ENCODE results near the gene GABBR2.
"Not testable (repeated sequence)": the region's sequence is repeated elsewhere in the genome, so short reads cannot be mapped to it uniquely, and the experiment has no call there.

The GABBR2 gene

GRCh38 chr9:98298476-98298875 lies 410.3 kb downstream of the GABBR2 start:
- in situ Hi-C loops (cut with HindIII; ENCODE audit: low pct_ligation_motif_present, low pct_unique_long_range_greater_than_20kb, low sequenced_read_pairs), result no loop called here
- no peak for DNase-seq

- in situ Hi-C loops (cut with HindIII; ENCODE audit: low pct_ligation_motif_present, low pct_unique_long_range_greater_than_20kb, low sequenced_read_pairs), result no loop called here
- no peak for DNase-seq
Measured at GRCh38 chr9:98295824-98296223, 412.9 kb downstream of the GABBR2 start.

GRCh38 chr9:98291820-98292219 lies 416.9 kb downstream of the GABBR2 start:
- no peak for DNase-seq
- in situ Hi-C loops (cut with HindIII; ENCODE audit: low pct_ligation_motif_present, low pct_unique_long_range_greater_than_20kb, low sequenced_read_pairs), result no loop called here

- in situ Hi-C loops (cut with HindIII; ENCODE audit: low pct_ligation_motif_present, low pct_unique_long_range_greater_than_20kb, low sequenced_read_pairs), result no loop called here
- no peak for DNase-seq
Measured at GRCh38 chr9:98290411-98290810, 418.3 kb downstream of the GABBR2 start.

- no peak for DNase-seq
- in situ Hi-C loops (cut with HindIII; ENCODE audit: low pct_ligation_motif_present, low pct_unique_long_range_greater_than_20kb, low sequenced_read_pairs), result no loop called here
Measured at GRCh38 chr9:98289614-98290201, 419.0 kb downstream of the GABBR2 start.

GRCh38 chr9:98288881-98289280 lies 419.9 kb downstream of the GABBR2 start:
- no peak for DNase-seq
- in situ Hi-C loops (cut with HindIII; ENCODE audit: low pct_ligation_motif_present, low pct_unique_long_range_greater_than_20kb, low sequenced_read_pairs), result no loop called here

GRCh38 chr9:98287384-98287783 lies 421.4 kb downstream of the GABBR2 start:
- in situ Hi-C loops (cut with HindIII; ENCODE audit: low pct_ligation_motif_present, low pct_unique_long_range_greater_than_20kb, low sequenced_read_pairs), result no loop called here
- DNase-seq, result no peak

- no peak for DNase-seq
- in situ Hi-C loops (cut with HindIII; ENCODE audit: low pct_ligation_motif_present, low pct_unique_long_range_greater_than_20kb, low sequenced_read_pairs), result no loop called here
Measured at GRCh38 chr9:98285446-98285845, 423.3 kb downstream of the GABBR2 start.

- in situ Hi-C loops (cut with HindIII; ENCODE audit: low pct_ligation_motif_present, low pct_unique_long_range_greater_than_20kb, low sequenced_read_pairs), result no loop called here
- no peak for DNase-seq
Measured at GRCh38 chr9:98284754-98285153, 424.0 kb downstream of the GABBR2 start.

GRCh38 chr9:98283143-98283542 lies 425.6 kb downstream of the GABBR2 start:
- DNase-seq; in situ Hi-C loops (cut with HindIII; ENCODE audit: low pct_ligation_motif_present, low pct_unique_long_range_greater_than_20kb, low sequenced_read_pairs): not testable (repeated sequence)

- no peak for DNase-seq
- in situ Hi-C loops (cut with HindIII; ENCODE audit: low pct_ligation_motif_present, low pct_unique_long_range_greater_than_20kb, low sequenced_read_pairs), result no loop called here
Measured at GRCh38 chr9:98281281-98281680, 427.5 kb downstream of the GABBR2 start.

GRCh38 chr9:98280574-98280973 lies 428.2 kb downstream of the GABBR2 start:
- in situ Hi-C loops (cut with HindIII; ENCODE audit: low pct_ligation_motif_present, low pct_unique_long_range_greater_than_20kb, low sequenced_read_pairs), result no loop called here

GRCh38 chr9:98280162-98280561 lies 428.6 kb downstream of the GABBR2 start:
- in situ Hi-C loops (cut with HindIII; ENCODE audit: low pct_ligation_motif_present, low pct_unique_long_range_greater_than_20kb, low sequenced_read_pairs), result no loop called here
- DNase-seq, result no peak

More at GRCh38 chr9:98280574-98280973, 428.2 kb downstream of the GABBR2 start:
- no peak for DNase-seq

GRCh38 chr9:98276907-98277469 lies 431.7 kb downstream of the GABBR2 start:
- no peak for DNase-seq
- in situ Hi-C loops (cut with HindIII; ENCODE audit: low pct_ligation_motif_present, low pct_unique_long_range_greater_than_20kb, low sequenced_read_pairs), result no loop called here

- in situ Hi-C loops (cut with HindIII; ENCODE audit: low pct_ligation_motif_present, low pct_unique_long_range_greater_than_20kb, low sequenced_read_pairs), result no loop called here
- DNase-seq, result no peak
Measured at GRCh38 chr9:98275159-98275558, 433.6 kb downstream of the GABBR2 start.

- no peak for DNase-seq
- in situ Hi-C loops (cut with HindIII; ENCODE audit: low pct_ligation_motif_present, low pct_unique_long_range_greater_than_20kb, low sequenced_read_pairs), result no loop called here
Measured at GRCh38 chr9:98272083-98272482, 436.7 kb downstream of the GABBR2 start.

GRCh38 chr9:98271479-98271878 lies 437.3 kb downstream of the GABBR2 start:
- DNase-seq, result no peak
- in situ Hi-C loops (cut with HindIII; ENCODE audit: low pct_ligation_motif_present, low pct_unique_long_range_greater_than_20kb, low sequenced_read_pairs), result no loop called here

- DNase-seq; in situ Hi-C loops (cut with HindIII; ENCODE audit: low pct_ligation_motif_present, low pct_unique_long_range_greater_than_20kb, low sequenced_read_pairs): not testable (repeated sequence)
Measured at GRCh38 chr9:98270284-98270683, 438.5 kb downstream of the GABBR2 start.

- in situ Hi-C loops (cut with HindIII; ENCODE audit: low pct_ligation_motif_present, low pct_unique_long_range_greater_than_20kb, low sequenced_read_pairs), result not testable (repeated sequence)
Measured at GRCh38 chr9:98269652-98270051, 439.1 kb downstream of the GABBR2 start.

GRCh38 chr9:98267556-98267955 lies 441.2 kb downstream of the GABBR2 start:
- DNase-seq; in situ Hi-C loops (cut with HindIII; ENCODE audit: low pct_ligation_motif_present, low pct_unique_long_range_greater_than_20kb, low sequenced_read_pairs): not testable (repeated sequence)

More at GRCh38 chr9:98269652-98270051, 439.1 kb downstream of the GABBR2 start:
- DNase-seq, result not testable (repeated sequence)
